ENCODE data around the gene IFI6.
"Not testable (repeated sequence)": the region's sequence is repeated elsewhere in the genome, so short reads cannot be mapped to it uniquely, and the experiment has no call there.

Gene IFI6, protein sequence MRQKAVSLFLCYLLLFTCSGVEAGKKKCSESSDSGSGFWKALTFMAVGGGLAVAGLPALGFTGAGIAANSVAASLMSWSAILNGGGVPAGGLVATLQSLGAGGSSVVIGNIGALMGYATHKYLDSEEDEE

DNA sequence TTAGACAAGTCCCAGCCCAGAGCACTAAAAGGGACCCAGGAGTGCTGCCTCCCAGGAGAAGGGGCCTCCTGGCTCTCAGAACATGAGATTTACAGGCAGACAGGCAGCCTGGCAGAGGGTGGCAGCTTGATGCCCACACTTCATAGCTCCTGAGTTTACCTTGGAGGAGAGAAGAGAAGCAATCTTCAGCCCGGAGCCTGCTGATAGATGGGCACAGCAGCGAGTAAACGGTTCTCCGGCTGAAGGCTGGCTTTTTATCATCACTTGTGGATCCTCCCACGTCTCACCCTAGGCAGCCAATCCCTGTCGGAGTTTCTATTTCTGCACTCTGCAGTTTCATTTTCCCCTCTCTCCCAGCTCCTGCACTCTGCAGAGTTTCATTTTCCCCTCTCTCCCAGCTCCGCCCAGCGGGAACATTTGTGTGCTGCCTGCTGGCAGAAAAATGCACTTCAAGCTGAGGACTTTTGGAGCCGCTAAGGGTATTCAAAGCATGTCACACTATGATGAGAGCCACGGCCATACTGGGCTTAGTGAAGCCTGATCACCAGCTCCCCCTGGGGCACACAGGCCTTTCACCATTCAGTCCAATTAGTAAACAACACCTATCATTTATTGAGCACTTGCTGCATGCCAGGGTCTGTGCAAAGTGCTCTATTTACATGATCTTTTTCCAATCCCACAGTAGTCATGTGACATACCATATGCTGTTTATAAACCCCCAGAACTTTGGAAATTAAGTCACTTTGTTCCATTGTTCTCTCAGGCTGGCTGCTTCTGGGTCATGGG, at the start of gene IFI6:
IFI6 (minus strand) TSS at position 229 of the 786 bp plus-strand sequence. CDS start 2,878 bp downstream, outside the sequence.
- DNase-seq: peak; percentile 68 to 74

DNA sequence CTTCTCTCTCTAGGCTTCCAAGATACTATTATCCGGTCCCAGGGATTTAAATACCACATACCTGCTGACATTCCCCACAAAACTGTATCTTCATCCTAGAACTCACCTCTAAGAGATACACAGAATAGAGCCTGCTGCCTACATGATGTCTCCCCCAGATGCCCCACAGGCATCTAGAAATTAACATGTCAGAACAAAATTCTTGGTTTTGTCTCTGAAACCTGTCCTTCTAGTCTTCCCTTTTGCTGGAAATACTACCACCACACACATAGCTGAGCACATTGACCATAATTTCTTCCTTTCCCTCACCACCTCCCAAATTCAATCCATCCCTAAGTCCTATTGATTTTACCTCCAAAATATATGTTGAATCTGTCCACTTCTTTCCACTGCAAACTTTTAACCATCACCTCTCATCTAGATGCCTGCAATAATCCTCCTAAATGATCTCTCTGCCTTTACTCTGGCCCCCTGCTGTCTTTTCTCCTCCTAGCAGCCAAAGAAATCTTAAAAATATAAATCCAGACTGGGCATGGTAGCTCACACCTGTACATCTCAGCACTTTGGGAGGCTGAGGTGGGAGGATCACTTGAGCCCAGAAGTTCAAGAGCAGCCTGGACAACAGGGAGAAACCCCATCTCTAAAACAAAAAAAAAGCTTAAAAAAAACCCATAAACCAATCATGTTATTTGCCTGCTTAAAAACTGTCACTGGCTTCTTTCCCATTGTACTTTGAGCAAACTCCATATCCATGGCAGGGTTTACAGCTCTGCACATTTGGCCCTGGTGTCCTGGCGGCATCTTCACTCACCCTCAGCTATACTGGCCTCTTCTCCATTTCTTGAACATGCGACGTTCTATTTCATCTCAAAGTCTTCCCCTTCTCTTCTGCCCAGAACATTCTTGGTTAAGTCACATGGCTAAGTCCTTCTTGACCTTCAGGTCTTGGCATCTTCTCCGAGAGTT, 47.6 kb upstream of the IFI6 start:
- no peak for DNase-seq

DNA sequence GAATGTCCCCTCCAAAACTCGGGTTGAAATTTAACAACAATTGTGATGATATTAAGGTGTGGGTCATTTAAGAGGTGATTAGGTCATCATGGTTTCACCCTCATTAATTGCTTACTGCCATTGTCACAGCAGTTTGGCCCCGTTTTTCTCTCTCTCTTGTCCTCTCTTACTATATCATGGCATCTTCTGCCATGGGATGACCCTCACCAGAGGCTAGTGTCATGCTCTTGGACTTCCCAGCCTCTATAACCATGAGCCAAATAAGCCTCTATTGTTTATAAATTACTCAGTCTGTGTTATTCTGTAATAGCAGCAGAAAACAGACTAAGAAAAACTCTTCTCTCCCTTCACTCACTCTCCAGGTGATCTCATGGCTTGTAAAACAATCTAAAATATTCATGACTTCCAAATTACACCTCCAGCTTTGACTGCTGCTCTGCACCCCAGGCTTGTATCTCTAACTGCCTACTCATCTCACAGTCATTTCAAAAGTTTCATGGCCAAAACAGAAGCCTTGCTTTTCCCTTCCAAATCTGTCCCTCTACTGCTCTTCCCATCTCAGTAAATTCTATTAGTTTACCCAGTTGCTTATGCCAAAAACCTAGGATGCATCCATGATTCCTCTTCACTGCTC, 44.4 kb upstream of the IFI6 start:
- no peak for DNase-seq

DNA sequence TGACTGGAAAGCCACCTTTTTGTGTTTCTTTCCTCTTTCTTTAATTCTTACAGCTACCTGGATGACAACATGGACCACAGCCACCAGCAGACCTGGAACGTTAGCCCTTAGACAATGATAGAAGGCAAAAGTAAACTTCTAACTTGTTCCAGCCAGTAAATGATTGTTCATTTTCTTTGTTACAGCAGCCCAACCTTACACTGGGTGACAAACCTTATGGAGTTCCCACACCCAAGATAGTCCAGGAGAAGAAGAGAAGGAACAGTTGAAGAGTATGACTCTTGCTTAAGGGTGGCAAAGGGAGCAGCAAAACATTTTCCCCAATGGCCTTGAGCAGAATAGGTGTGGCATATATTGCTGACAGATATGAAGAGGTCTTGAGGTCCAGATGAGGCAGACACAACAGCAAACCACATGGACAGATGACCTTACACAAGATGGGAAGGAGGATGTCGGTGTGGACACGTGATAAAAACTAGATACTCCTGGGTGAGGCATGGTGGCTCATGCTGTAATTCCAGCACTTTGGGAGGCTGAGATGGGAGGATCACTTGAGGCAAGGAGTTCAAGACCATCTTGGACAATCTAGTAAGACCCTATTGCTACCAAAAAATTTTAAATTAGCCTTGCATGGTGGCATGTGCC, 42.0 kb upstream of the IFI6 start:
- DNase-seq: no peak

DNA sequence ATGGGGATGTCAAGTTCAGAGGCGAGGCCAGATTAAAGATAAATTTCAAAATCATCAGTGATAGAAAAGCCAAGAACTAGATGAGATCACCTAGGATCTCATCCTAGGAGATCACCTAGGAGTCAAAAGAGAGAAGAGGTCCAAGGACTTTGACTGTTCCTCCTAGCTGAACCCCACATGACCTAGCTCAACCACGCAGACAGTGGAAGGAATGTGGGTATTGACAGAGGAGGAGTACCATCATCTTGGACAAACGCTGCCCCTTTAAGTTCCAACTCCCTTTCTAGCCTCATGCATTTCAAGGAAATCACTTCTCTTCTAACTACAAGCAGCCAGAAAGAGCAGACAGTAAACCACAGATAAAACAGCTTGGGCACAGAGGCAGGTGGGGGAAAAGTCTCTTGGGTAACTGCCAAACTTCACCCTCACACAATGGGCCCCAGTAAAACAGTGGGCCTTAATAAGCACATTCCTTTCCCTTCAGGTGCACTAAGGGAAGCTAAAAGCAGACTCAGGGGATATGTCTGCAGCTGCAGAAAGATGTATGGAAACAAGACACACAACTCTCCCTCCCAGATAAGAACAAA, 41.2 kb upstream of the IFI6 start:
- no peak for DNase-seq

DNA sequence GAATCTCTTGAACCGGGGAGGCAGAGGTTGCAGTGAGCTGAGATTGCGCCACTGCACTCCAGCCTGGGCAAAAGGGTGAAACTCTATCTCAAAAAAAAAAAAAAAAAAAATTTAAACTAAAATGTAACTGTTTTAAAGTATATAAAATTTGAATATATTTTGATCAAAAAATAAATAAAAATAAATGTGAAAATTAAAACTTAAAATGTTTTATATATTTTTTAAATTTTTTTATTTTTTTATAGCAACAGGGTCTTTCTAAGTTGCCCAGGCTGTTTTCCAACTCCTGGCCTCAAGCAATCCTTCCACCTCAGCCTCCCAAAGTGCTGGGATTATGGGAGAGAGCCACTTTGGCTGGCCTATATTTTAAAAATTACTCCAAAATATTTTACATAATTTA, 38.6 kb upstream of the IFI6 start:
- no peak for DNase-seq

DNA sequence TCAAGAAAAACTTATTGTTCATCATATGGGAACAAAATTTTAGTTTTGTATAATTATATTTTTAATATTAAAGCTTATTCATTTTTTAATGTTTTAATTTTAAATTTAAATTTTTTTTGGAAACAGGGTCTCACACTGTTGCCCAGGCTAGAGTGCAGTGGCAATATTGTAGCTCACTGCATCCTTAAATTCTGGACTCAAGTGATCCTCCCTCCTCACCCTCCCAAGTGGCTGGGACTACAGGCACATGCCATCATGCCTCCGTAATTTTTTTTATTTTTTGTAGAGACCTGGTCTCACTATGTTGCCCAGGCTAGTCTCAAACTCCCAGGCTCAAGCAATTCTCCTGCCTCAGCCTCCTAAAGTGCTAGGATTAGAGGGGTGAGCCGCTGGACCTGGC, 33.6 kb upstream of the IFI6 start:
- DNase-seq: no peak

DNA sequence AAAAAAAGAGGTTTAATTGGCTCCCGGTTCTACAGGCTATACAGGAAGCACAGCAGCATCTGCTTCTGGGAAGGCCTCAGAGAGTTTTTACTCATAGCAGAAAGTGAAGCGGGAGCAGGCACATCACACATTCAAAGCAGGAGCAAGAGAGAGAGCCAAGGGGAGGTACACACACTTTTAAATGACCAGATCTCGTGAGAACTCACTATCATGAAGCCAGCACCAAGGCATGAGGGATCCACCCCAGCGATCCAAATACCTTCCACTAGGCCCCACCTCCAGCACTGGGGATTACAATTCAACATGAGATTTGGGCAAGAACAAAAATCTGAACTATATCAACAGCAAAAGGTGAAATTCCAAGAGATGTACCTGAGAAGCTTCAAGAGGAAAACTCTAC, 33.0 kb upstream of the IFI6 start:
- DNase-seq: no peak

DNA sequence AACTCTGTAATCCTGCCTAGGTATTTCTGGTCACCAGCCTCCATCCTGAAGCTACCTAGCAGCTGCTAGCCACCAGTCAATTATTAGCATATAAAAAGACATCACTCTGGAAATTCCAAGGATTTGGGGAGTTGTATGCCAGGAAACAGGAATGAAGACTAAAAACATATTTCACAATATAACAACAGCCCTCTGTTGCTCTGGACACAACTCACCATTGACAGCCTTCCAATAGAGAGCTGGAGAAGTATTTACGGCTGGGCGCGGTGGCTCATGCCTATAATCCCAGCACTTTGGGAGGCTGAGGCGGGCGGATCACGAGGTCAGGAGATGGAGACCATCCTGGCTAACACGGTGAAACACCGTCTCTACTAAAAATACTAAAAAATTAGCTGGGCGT, 24.8 kb upstream of the IFI6 start:
- DNase-seq: not testable (repeated sequence)

DNA sequence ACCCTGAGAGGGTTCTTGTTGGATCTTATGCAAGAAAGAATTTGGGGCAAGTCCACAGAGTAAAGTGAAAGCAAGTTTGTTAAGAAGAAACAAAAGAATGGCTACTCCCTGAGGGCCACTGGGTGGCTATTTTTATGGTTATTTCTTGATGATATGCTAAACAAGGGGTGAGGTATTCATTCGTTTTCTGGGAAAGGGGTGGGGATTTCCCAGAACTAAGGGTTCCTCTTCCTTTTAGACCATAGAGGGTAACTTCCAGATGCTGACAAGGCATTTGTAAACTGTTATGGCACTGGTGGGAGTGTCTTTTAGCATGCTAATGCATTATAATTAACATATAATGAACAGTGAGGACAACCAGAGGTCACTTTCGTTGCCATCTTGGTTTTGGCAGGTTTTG, 18.2 kb upstream of the IFI6 start:
- DNase-seq: no peak

DNA sequence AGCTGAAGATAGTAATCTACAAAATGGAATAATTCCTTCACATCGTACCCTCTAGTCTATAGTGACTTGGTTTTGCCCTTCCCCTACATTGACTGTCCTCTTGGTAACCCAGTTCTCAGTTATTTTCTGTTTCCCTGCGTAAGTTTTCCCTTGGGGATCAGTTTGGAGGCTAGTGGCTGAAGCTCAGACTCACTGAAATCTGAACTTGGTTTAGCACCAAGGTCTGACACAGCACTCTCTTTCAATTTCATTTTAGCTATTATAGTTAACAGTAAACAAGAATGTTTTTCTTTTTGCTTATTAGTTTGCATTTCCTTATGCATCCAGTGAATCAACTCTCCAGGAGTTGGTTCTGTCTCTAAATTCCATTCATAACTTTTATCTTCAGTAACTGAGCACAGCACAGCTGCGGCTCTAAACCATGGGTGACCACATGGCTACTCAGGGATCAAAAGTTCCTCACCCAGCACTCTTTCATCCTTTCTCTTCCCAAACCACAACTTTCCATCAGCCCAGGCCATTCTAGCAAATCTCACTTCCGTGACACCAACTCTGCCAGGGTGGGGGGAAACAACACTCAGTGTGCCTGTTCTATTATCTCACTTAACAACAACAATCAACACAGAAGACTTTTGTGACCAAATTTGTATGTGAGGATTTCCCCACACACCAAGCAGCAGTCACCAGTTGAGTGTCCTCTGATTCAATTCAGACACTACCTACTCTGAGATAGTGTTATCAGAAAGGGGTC, 17.6 kb upstream of the IFI6 start:
- no peak for DNase-seq

DNA sequence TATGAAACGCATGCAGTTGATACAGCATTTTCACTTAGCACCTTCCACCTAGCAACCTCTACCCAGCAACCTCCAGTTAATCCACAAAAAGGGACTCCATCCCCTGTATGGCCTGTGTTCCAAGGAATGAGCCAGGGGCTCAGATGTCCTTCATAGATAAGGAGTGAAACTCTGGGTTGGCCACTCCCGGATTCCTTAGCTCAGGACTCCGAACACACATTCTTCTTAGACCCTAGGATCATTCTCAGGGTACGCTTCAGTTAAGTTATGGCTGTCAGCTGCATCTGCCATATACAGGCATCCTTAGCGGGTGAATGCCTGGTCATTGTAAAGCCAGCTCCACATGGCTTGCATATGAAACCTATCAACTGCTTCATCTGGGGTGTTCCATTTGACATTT, 15.9 kb upstream of the IFI6 start:
- no peak for DNase-seq

DNA sequence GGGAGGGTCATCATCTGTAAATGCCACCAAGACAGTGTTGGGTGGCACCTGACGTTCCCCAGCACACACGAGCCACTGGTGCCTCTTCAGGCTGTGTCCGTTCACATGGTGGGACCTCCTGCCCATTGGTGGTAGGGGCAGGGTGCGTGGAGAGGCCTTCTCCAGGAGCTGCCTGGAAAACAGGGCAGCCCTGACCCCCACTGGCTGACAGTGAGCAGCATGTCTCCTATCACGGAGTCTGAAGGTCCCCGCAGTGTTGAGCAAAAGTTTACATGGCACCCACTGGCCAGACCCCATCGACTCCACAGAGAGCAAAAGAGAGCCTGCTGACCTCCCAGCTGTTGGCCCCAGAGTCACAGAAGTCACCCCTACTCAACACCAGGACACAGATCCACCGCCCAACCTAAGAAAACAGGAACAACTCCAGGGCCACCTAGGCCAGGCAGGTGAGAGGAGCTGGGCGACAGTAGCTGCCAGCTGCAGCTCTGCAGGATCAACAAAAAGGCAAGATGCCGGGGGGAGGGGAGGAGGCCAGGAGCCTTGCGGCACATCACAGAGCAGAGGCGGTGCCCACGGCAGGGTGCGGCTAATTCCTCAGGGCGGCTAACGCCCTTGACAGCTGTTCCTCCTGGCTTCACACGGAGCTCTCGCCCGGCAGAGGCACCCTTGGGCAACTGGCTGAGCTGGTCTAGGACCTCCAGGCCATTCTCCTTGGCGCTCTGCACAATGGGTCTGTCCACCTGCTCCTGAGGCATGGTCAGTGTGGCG, 14.4 kb upstream of the IFI6 start:
- no peak for DNase-seq

DNA sequence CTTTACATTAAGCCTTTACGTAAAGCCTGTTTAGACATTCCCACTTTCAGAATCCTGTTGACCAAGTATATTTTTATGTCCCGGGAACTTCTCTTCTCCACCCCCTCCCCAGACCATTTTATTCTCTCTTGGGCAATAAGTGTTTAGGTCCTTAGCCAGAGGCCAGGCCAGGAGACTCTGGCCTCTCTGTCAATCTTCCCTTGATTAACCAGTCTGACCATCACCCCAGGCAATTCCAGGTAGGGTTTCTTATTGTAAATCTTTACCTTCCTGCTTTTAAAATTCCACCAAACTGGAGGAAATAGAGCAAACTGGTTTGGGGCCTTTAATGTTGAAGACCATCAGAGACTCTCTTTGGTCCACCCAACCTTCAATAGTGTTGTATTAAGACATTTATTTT, 12.2 kb upstream of the IFI6 start:
- no peak for DNase-seq

DNA sequence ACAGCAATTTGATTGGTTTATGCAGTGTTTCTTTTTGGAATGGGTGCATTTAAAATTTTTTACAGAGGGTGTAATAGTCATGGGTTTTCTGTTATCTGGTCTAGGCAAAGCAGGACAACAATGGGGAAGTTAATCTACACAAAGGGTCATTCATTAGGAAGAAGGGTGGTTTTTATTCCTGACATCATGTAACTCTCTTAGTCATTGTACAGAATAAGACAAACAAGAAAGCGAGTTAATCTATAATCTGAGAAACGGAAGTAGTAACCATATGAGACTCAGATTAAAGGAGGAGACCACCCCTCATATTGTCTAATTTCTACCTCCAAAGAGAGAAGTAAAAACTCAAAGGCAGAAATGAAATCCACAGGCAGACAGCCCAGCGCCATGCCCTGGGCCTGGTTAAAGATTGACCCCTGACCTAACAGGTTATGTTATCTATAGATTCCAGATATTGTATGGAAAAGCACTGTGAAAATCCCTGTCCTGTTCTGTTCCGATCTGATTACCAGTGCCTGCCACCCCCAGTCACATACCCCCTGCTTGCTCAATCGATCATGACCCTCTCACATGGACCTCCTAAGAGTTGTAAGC, 10.5 kb upstream of the IFI6 start:
- no peak for DNase-seq

DNA sequence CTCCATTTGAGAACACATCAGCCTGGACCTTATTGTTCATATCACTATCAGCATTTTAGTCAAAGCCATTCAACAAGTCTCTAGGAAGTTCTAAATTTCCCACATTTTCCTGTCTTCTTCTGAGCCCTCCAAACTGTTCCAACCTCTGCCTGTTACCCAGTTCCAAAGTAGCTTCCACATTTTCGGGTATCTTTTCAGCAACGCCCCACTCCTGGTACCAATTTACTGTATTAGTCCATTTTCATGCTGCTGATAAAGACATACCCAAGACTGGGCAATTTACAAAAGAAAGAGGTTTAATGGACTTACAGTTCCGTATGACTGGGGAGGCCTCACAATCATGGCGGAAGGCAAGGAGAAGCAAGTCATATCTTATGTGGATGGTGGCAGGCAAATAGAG, 9.6 kb upstream of the IFI6 start:
- DNase-seq: not testable (repeated sequence)

DNA sequence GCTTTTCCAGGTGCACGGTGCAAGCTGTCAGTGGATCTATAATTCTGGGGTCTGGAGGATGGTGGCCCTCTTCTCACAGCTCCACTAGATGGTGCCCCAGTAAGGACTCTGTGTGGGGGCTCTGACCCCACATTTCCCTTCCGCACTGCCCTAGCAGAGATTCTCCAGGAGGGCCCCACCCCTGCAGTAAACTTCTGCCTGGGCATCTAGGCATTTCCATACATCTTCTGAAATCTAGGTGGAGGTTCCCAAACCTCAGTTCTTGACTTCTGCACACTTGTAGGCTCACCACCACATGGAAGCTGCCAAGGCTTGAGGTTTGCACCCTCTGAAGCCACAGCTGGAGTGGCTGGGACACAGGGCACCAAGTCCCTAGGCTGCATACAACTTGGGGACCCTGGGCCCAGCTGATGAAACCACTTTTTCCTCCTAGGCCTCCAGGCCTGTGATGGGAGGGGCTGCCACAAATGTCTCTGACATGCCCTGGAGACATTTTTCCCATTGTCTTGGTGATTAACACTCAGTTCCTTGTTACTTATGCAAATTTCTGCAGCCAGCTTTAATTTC, 8.3 kb upstream of the IFI6 start:
- DNase-seq: not testable (repeated sequence)

DNA sequence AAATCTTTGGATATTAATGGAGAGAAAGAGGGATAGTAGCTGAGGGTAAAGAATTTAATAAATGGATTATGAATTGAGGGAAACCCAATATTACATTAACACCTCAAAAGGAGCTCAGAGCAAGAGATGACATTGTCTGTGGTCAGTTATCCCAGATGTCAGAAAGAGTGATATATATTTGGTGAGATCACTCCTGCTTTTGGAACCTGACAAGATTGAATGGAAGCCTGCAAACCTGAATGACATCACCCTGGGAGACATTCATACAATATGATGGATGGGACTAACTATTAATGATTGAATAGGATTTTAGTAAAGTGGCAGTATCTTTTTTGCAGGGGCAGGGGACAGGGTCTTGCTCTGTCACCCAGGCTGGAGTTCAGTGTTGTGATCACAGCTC, 6.8 kb upstream of the IFI6 start:
- no peak for DNase-seq

DNA sequence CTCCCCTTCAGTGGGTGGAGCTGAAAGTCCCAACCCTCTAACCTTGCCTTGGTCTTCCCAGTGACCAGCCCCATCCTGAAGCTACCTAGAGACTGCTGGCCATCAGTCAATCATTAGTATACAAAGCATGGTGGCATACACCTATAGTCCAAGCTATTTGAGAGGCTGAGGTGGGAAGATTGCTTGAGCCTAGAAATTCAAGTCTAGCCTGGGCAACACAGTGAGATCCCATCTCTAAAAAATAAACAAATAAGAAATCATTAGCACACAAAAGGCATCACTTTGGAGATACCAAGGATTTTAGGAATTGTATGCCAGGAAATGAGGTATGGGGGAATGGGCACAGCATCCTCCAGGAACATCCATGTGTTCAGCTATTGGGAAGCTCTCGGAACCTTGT, 4.4 kb upstream of the IFI6 start:
- no peak for DNase-seq

DNA sequence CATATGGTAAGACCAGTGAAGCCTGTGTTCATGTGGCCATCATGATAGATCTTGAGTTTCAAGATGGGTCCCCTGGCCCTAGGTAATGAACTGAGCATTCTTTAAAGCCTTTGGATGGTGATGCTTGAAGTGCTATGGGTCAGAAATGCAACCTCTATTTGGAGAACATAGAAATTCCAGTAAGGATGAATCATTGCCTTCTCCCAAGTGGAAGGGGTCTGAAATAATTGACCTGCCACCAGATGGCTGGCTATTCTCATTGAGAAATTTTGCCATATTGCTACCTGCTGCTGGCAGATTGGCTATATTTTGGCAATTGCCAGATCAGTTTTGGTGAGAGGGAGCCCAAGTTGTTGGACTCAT, 739 bp upstream of the IFI6 start:
- no peak for DNase-seq
